Measurements from ENCODE around the gene CFAP61. TPM values are rescaled to one million over a fixed set of nuclear protein-coding genes. Genes with fewer than 3 reads are reported as not detected.

Gene CFAP61
- total and polyA plus RNA-seq, 9 of the 15 experiments (the other 6 are each of a cell fraction or from before 2014, with no cell fraction given): 0.11 TPM; not detected in 8

DNA sequence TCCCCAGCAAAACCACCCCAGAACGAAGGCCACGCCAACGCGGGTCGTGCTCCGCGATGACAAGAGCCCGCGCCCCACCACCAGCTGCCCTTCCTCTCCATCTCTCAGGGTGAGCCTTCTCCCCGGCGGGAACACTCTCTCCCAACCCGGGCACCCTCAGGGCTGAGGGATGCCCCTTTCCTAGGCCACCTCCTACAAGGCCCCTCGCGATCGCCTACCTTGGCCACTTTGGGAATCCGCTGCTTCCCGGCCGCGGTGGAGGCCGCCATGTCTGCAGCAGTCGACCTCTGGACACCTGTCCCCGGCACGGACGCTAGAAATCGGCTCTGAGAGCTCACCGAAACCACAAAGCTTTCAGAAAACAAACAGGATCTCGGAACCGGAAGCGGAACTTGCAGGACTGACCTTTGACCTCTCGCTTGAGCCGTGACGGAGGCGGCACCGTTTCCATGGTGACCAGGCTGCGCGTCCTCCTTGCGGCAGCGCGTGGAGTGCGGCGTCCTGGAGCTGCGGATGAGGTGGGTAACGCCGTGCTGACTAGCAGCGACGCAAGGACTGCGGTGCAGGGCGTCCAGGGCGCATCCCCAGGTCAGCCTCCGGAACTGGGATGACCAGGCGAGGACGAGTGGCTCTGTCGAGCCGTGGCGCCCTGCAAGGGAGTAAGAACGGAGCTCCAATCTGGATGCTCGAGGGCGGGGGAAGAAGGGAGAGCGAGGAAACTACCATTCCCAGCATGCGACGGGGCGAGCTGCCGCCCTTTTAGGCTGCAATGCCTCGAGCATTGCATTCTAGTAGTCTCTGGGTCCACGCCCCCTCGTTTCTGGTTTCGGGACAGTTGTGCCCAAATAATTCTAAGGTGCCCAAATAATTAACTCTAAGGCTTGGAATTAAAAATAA lies at the start of gene CFAP61, which contains the start of gene CRNKL1 (continued):
- no peak for TF ChIP-seq TARDBP (IDR thresholded peaks at IDR 0.05)
- no peak for TF ChIP-seq ZNF384 (IDR thresholded peaks at IDR 0.05; ENCODE audit: low read depth, low read length)
- TF ChIP-seq NR2C2 (CRISPR knock-in tag; IDR thresholded peaks at IDR 0.05): peak; percentile 98
- TF ChIP-seq NR2C2 (tag; IDR thresholded peaks at IDR 0.05): peak; percentile 99
- TF ChIP-seq JUN (IDR thresholded peaks at IDR 0.05; ENCODE audit: borderline replicate concordance, low read depth, low read length): peak; percentile 38; the same call in 1 of the 2 replicates
- no peak for TF ChIP-seq JUN (CRISPR knock-in tag; IDR thresholded peaks at IDR 0.05; ENCODE audit: borderline replicate concordance)
- TF ChIP-seq MEIS2 (IDR thresholded peaks at IDR 0.05; ENCODE audit: partially characterized antibody): no peak
- TF ChIP-seq ZKSCAN8 (CRISPR knock-in tag; IDR thresholded peaks at IDR 0.05): no peak
- no peak for TF ChIP-seq ZNF282 (CRISPR knock-in tag; IDR thresholded peaks at IDR 0.05)
- no peak for TF ChIP-seq BHLHE40 (IDR thresholded peaks at IDR 0.05; ENCODE audit: low read length)
- TF ChIP-seq, protein P1, sequence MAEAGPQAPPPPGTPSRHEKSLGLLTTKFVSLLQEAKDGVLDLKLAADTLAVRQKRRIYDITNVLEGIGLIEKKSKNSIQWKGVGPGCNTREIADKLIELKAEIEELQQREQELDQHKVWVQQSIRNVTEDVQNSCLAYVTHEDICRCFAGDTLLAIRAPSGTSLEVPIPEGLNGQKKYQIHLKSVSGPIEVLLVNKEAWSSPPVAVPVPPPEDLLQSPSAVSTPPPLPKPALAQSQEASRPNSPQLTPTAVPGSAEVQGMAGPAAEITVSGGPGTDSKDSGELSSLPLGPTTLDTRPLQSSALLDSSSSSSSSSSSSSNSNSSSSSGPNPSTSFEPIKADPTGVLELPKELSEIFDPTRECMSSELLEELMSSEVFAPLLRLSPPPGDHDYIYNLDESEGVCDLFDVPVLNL (CRISPR knock-in tag; IDR thresholded peaks at IDR 0.05; ENCODE audit: low read depth): no peak
- TF ChIP-seq MTF1 (CRISPR knock-in tag; IDR thresholded peaks at IDR 0.05; ENCODE audit: borderline replicate concordance): no peak
- TF ChIP-seq, protein P2, sequence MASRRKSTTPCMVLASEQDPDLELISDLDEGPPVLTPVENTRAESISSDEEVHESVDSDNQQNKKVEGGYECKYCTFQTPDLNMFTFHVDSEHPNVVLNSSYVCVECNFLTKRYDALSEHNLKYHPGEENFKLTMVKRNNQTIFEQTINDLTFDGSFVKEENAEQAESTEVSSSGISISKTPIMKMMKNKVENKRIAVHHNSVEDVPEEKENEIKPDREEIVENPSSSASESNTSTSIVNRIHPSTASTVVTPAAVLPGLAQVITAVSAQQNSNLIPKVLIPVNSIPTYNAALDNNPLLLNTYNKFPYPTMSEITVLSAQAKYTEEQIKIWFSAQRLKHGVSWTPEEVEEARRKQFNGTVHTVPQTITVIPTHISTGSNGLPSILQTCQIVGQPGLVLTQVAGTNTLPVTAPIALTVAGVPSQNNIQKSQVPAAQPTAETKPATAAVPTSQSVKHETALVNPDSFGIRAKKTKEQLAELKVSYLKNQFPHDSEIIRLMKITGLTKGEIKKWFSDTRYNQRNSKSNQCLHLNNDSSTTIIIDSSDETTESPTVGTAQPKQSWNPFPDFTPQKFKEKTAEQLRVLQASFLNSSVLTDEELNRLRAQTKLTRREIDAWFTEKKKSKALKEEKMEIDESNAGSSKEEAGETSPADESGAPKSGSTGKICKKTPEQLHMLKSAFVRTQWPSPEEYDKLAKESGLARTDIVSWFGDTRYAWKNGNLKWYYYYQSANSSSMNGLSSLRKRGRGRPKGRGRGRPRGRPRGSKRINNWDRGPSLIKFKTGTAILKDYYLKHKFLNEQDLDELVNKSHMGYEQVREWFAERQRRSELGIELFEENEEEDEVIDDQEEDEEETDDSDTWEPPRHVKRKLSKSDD (conservative IDR thresholded peaks at IDR 0.05; ENCODE audit: low read length): no peak
- peak; percentile 46 to 47; a peak in 2 of 4 replicates for TF ChIP-seq SIX5 (IDR thresholded peaks at IDR 0.05; ENCODE audit: borderline replicate concordance in 1 of 2, insufficient read depth in 1 of 2, low read depth in 1 of 2, low read length in 2 of 2)
- TF ChIP-seq, protein P3, sequence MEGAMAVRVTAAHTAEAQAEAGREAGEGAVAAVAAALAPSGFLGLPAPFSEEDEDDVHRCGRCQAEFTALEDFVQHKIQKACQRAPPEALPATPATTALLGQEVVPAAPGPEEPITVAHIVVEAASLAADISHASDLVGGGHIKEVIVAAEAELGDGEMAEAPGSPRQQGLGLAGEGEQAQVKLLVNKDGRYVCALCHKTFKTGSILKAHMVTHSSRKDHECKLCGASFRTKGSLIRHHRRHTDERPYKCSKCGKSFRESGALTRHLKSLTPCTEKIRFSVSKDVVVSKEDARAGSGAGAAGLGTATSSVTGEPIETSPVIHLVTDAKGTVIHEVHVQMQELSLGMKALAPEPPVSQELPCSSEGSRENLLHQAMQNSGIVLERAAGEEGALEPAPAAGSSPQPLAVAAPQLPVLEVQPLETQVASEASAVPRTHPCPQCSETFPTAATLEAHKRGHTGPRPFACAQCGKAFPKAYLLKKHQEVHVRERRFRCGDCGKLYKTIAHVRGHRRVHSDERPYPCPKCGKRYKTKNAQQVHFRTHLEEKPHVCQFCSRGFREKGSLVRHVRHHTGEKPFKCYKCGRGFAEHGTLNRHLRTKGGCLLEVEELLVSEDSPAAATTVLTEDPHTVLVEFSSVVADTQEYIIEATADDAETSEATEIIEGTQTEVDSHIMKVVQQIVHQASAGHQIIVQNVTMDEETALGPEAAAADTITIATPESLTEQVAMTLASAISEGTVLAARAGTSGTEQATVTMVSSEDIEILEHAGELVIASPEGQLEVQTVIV (CRISPR knock-in tag; IDR thresholded peaks at IDR 0.05; ENCODE audit: borderline replicate concordance): peak; percentile 71; the same call in 1 of the 2 replicates
- no peak for TF ChIP-seq RBM22 (IDR thresholded peaks at IDR 0.05; ENCODE audit: low read depth, low read length, poor library complexity, severe bottlenecking)
- no peak for TF ChIP-seq COPS2 (conservative IDR thresholded peaks at IDR 0.05)
- no peak for TF ChIP-seq ZNF354B (CRISPR knock-in tag; IDR thresholded peaks at IDR 0.05)
